A673 (cell line): ENCODE data around the gene CTXND1.

ENCODE experiments used
- EZH2 ChIP-seq: fragments of 200-600 bp; sonication (generic); IDR thresholded peaks from 2 replicates; pipeline ENCODE4 v1.6.1; 2017; ENCODE audit warnings: borderline replicate concordance, low read depth, mild to moderate bottlenecking, mixed read lengths, antibody characterized with exemption, low read length; ENCODE audit not compliant: poor library complexity, severe bottlenecking
- TF ChIP-seq, protein P1 (sequence below): fragments of 300-800, 200-600 bp; sonication (generic); conservative IDR thresholded peaks from 2 replicates; pipeline ENCODE4 v1.5.1; 2017; ENCODE audit warnings: low read depth, mild to moderate bottlenecking, antibody characterized with exemption, low read length, moderate library complexity, mixed read lengths

DNA sequence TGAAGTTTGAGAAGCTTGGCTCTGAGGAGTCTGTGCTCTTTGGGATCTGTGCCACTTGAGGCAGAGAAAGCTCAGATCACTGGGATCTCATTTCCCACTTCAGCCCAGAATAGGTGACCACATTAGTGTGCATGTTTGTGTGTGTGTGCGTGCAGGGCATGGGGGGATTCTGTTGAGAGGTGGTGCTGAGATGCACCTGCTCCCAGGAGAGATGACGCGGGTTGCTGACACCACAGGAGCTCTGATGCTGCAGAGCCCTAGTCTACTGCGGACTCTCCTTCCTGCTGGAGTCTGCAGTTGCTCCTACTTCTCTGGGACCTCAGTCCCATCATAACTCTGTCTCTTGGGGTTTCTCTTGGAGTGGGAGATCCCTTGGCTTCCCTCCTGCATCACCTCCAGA is 14.7 kb upstream of the CTXND1 start:
- TF ChIP-seq, protein P1, sequence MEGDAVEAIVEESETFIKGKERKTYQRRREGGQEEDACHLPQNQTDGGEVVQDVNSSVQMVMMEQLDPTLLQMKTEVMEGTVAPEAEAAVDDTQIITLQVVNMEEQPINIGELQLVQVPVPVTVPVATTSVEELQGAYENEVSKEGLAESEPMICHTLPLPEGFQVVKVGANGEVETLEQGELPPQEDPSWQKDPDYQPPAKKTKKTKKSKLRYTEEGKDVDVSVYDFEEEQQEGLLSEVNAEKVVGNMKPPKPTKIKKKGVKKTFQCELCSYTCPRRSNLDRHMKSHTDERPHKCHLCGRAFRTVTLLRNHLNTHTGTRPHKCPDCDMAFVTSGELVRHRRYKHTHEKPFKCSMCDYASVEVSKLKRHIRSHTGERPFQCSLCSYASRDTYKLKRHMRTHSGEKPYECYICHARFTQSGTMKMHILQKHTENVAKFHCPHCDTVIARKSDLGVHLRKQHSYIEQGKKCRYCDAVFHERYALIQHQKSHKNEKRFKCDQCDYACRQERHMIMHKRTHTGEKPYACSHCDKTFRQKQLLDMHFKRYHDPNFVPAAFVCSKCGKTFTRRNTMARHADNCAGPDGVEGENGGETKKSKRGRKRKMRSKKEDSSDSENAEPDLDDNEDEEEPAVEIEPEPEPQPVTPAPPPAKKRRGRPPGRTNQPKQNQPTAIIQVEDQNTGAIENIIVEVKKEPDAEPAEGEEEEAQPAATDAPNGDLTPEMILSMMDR: no peak
- TF ChIP-seq EZH2: no peak
